ENCODE measurements around the gene DCAF10.
"Not testable (repeated sequence)": the region's sequence is repeated elsewhere in the genome, so short reads cannot be mapped to it uniquely, and the experiment has no call there.

The DCAF10 gene

GRCh38 chr9:37870799-37871176, 70.2 kb downstream of the DCAF10 start:
- Mint-ChIP-seq H3K9me3 (no peaks in the 10 kb centered on the region), H3K27ac (no peak overlapping the region), H3K27me3 (no peaks in the 10 kb centered on the region), H3K36me3 (ENCODE audit: low read depth) (peaks cover 19% of the 10 kb centered on the region), H3K4me1 (ENCODE audit: low read depth) (no peaks in the 10 kb centered on the region), H3K4me3 (no peak overlapping the region)

GRCh38 chr9:37873955-37874354, 73.4 kb downstream of the DCAF10 start:
- Mint-ChIP-seq H3K9me3 (no peaks in the 10 kb centered on the region), H3K4me3 (no peak overlapping the region), H3K27me3 (no peaks in the 10 kb centered on the region), H3K27ac (no peak overlapping the region), H3K36me3 (ENCODE audit: low read depth) (peaks cover 38% of the 10 kb centered on the region), H3K4me1 (ENCODE audit: low read depth) (no peaks in the 10 kb centered on the region)

GRCh38 chr9:37876376-37876775, 75.8 kb downstream of the DCAF10 start:
- no peaks in the 10 kb centered on the region for H3K27me3 Mint-ChIP-seq
- H3K4me3 Mint-ChIP-seq: no peak overlapping the region
- H3K36me3 Mint-ChIP-seq (ENCODE audit: low read depth): peaks cover 47% of the 10 kb centered on the region
- no peaks in the 10 kb centered on the region for H3K4me1 Mint-ChIP-seq (ENCODE audit: low read depth)
- H3K9me3 Mint-ChIP-seq: no peaks in the 10 kb centered on the region
- H3K27ac Mint-ChIP-seq: no peak overlapping the region

GRCh38 chr9:37880916-37881479, 80.4 kb downstream of the DCAF10 start:
- Mint-ChIP-seq H3K9me3 (no peaks in the 10 kb centered on the region), H3K27ac (no peak overlapping the region), H3K4me1 (ENCODE audit: low read depth) (peaks cover 7% of the 10 kb centered on the region), H3K27me3 (no peaks in the 10 kb centered on the region), H3K36me3 (ENCODE audit: low read depth) (peaks cover 46% of the 10 kb centered on the region), H3K4me3 (no peak overlapping the region)

GRCh38 chr9:37887977-37888583, 87.5 kb downstream of the DCAF10 start:
- peaks cover 39% of the 10 kb centered on the region for H3K36me3 Mint-ChIP-seq (ENCODE audit: low read depth)
- H3K4me1 Mint-ChIP-seq (ENCODE audit: low read depth); H3K27me3 Mint-ChIP-seq; H3K27ac Mint-ChIP-seq; H3K9me3 Mint-ChIP-seq; H3K4me3 Mint-ChIP-seq: not testable (repeated sequence)

- H3K9me3 Mint-ChIP-seq: no peaks in the 10 kb centered on the region
- no peaks in the 10 kb centered on the region for H3K27me3 Mint-ChIP-seq
- no peak overlapping the region for H3K4me3 Mint-ChIP-seq
- H3K27ac Mint-ChIP-seq: no peak overlapping the region
- peaks cover 5% of the 10 kb centered on the region for H3K4me1 Mint-ChIP-seq (ENCODE audit: low read depth)
- H3K36me3 Mint-ChIP-seq (ENCODE audit: low read depth): peaks cover 49% of the 10 kb centered on the region
These were observed 88.9 kb downstream of the DCAF10 start for GRCh38 chr9:37889536-37889935.

- not testable (repeated sequence) for H3K4me1 Mint-ChIP-seq (ENCODE audit: low read depth); H3K9me3 Mint-ChIP-seq; H3K27me3 Mint-ChIP-seq; H3K27ac Mint-ChIP-seq; H3K4me3 Mint-ChIP-seq
- H3K36me3 Mint-ChIP-seq (ENCODE audit: low read depth): peaks cover 55% of the 10 kb centered on the region
These were observed 90.4 kb downstream of the DCAF10 start for GRCh38 chr9:37891042-37891441.

GRCh38 chr9:37892063-37892462, 91.5 kb downstream of the DCAF10 start:
- H3K36me3 Mint-ChIP-seq (ENCODE audit: low read depth): peaks cover 62% of the 10 kb centered on the region
- no peaks in the 10 kb centered on the region for H3K4me1 Mint-ChIP-seq (ENCODE audit: low read depth)
- H3K27ac Mint-ChIP-seq: no peak overlapping the region
- H3K4me3 Mint-ChIP-seq: no peak overlapping the region
- H3K27me3 Mint-ChIP-seq: no peaks in the 10 kb centered on the region
- no peaks in the 10 kb centered on the region for H3K9me3 Mint-ChIP-seq

GRCh38 chr9:37897665-37898064, 97.1 kb downstream of the DCAF10 start:
- no peaks in the 10 kb centered on the region for H3K9me3 Mint-ChIP-seq
- no peaks in the 10 kb centered on the region for H3K27me3 Mint-ChIP-seq
- peaks cover 49% of the 10 kb centered on the region for H3K36me3 Mint-ChIP-seq (ENCODE audit: low read depth)
- no peak overlapping the region for H3K4me3 Mint-ChIP-seq
- peaks cover 16% of the 10 kb centered on the region for H3K4me1 Mint-ChIP-seq (ENCODE audit: low read depth)
- no peak overlapping the region for H3K27ac Mint-ChIP-seq

GRCh38 chr9:37899041-37899440, 98.4 kb downstream of the DCAF10 start:
- peaks cover 40% of the 10 kb centered on the region for H3K36me3 Mint-ChIP-seq (ENCODE audit: low read depth)
- H3K27ac Mint-ChIP-seq: no peak overlapping the region
- peaks cover 20% of the 10 kb centered on the region for H3K4me1 Mint-ChIP-seq (ENCODE audit: low read depth)
- no peaks in the 10 kb centered on the region for H3K27me3 Mint-ChIP-seq
- no peak overlapping the region for H3K4me3 Mint-ChIP-seq
- no peaks in the 10 kb centered on the region for H3K9me3 Mint-ChIP-seq

- peaks cover 26% of the 10 kb centered on the region for H3K4me1 Mint-ChIP-seq (ENCODE audit: low read depth)
- H3K27ac Mint-ChIP-seq: peak overlapping the region; percentile 26
- H3K36me3 Mint-ChIP-seq (ENCODE audit: low read depth): peaks cover 16% of the 10 kb centered on the region
- H3K27me3 Mint-ChIP-seq: no peaks in the 10 kb centered on the region
- peak overlapping the region; percentile 61 for H3K4me3 Mint-ChIP-seq
- no peaks in the 10 kb centered on the region for H3K9me3 Mint-ChIP-seq
These were observed 101.5 kb downstream of the DCAF10 start for GRCh38 chr9:37902131-37902530.

- peaks cover 22% of the 10 kb centered on the region for H3K4me1 Mint-ChIP-seq (ENCODE audit: low read depth)
- peaks cover 11% of the 10 kb centered on the region for H3K36me3 Mint-ChIP-seq (ENCODE audit: low read depth)
- H3K4me3 Mint-ChIP-seq: peak overlapping the region; percentile 93
- H3K9me3 Mint-ChIP-seq: no peaks in the 10 kb centered on the region
- H3K27ac Mint-ChIP-seq: peak overlapping the region; percentile 87
- H3K27me3 Mint-ChIP-seq: no peaks in the 10 kb centered on the region
These were observed 102.4 kb downstream of the DCAF10 start for GRCh38 chr9:37902796-37903646.

- no peaks in the 10 kb centered on the region for H3K9me3 Mint-ChIP-seq
- H3K27ac Mint-ChIP-seq: peak within 1 kb of the TSS; percentile 87
- H3K4me1 Mint-ChIP-seq (ENCODE audit: low read depth): peaks cover 22% of the 10 kb centered on the region
- peak within 1 kb of the TSS; percentile 93 for H3K4me3 Mint-ChIP-seq
- peaks cover 9% of the 10 kb centered on the region for H3K36me3 Mint-ChIP-seq (ENCODE audit: low read depth)
- H3K27me3 Mint-ChIP-seq: no peaks in the 10 kb centered on the region
These were observed 103.2 kb downstream of the DCAF10 start, which contains the start of gene SLC25A51 for GRCh38 chr9:37903647-37904444. Gene SLC25A51 (minus strand): TSS chr9:37904127. CDS start chr9:37888550, 15,577 bp downstream.

- H3K9me3 Mint-ChIP-seq: no peaks in the 10 kb centered on the region
- peaks cover 22% of the 10 kb centered on the region for H3K4me1 Mint-ChIP-seq (ENCODE audit: low read depth)
- H3K27me3 Mint-ChIP-seq: no peaks in the 10 kb centered on the region
- H3K4me3 Mint-ChIP-seq: peak overlapping the region; percentile 93
- H3K27ac Mint-ChIP-seq: peak overlapping the region; percentile 87
- peaks cover 5% of the 10 kb centered on the region for H3K36me3 Mint-ChIP-seq (ENCODE audit: low read depth)
These were observed 104.0 kb downstream of the DCAF10 start for GRCh38 chr9:37904445-37905130.
